ENCODE data around the gene VAV3. TPM values are rescaled to one million over a fixed set of nuclear protein-coding genes. Genes with fewer than 3 reads are reported as not detected.

Gene VAV3
- total RNA-seq, 4 donors from 2014 or later, result 117 to 239 (median 135) TPM

- H3K27ac ChIP-seq, result no peak overlapping the region
- no peak for DNase-seq (ENCODE audit: low spot score in 2 of 2)
- H3K27me3 ChIP-seq, result no peaks in the 10 kb centered on the region
- no peaks in the 10 kb centered on the region for H3K36me3 ChIP-seq
- no peaks in the 10 kb centered on the region for H3K9me3 ChIP-seq
- no peaks in the 10 kb centered on the region for H3K4me1 ChIP-seq
- TF ChIP-seq CTCF (IDR thresholded peaks at IDR 0.05), result no peak
- no peak for TF ChIP-seq POLR2AphosphoS5 (IDR thresholded peaks at IDR 0.05)
- no peak for TF ChIP-seq EP300 (IDR thresholded peaks at IDR 0.05)
- no peak for TF ChIP-seq POLR2A (IDR thresholded peaks at IDR 0.05)
- H3K4me3 ChIP-seq, result no peak overlapping the region
- WGBS, result 66% methylated on average over 1 of the region's 1 CpG
Observed at GRCh38 chr1:107912656-107913055, 52.3 kb downstream of the VAV3 start.

- Histone ChIP-seq H3K36me3 (no peaks in the 10 kb centered on the region), H3K4me3 (no peak overlapping the region), H3K9me3 (no peaks in the 10 kb centered on the region), H3K27me3 (no peaks in the 10 kb centered on the region), H3K27ac (no peak overlapping the region), H3K4me1 (peaks cover 3% of the 10 kb centered on the region)
- WGBS, result 85% methylated on average over 6 of the region's 6 CpGs
- TF ChIP-seq POLR2AphosphoS5 (IDR thresholded peaks at IDR 0.05), result no peak
- no peak for TF ChIP-seq POLR2A (IDR thresholded peaks at IDR 0.05)
- no peak for TF ChIP-seq EP300 (IDR thresholded peaks at IDR 0.05)
- TF ChIP-seq CTCF (IDR thresholded peaks at IDR 0.05), result no peak
- DNase-seq (ENCODE audit: low spot score in 2 of 2), result no peak
Observed at GRCh38 chr1:107900090-107900945, 64.7 kb downstream of the VAV3 start.

- no peak overlapping the region for H3K4me3 ChIP-seq
- no peaks in the 10 kb centered on the region for H3K27me3 ChIP-seq
- H3K36me3 ChIP-seq, result no peaks in the 10 kb centered on the region
- H3K9me3 ChIP-seq, result no peaks in the 10 kb centered on the region
- no peak overlapping the region for H3K27ac ChIP-seq
- H3K4me1 ChIP-seq, result peaks cover 3% of the 10 kb centered on the region
- TF ChIP-seq POLR2AphosphoS5 (IDR thresholded peaks at IDR 0.05) (no peak), EP300 (IDR thresholded peaks at IDR 0.05) (no peak), POLR2A (IDR thresholded peaks at IDR 0.05) (no peak), CTCF (IDR thresholded peaks at IDR 0.05) (no peak)
- DNase-seq (ENCODE audit: low spot score in 2 of 2), result no peak
- 48% methylated on average over 2 of the region's 2 CpGs for WGBS
Observed at GRCh38 chr1:107899655-107900054, 65.3 kb downstream of the VAV3 start.

GRCh38 chr1:107897438-107898345 lies 67.3 kb downstream of the VAV3 start:
- no peak overlapping the region for H3K4me3 ChIP-seq
- H3K36me3 ChIP-seq, result no peaks in the 10 kb centered on the region
- no peak overlapping the region for H3K27ac ChIP-seq
- no peaks in the 10 kb centered on the region for H3K9me3 ChIP-seq
- no peak for TF ChIP-seq CTCF (IDR thresholded peaks at IDR 0.05)
- TF ChIP-seq EP300 (IDR thresholded peaks at IDR 0.05), result no peak
- TF ChIP-seq POLR2A (IDR thresholded peaks at IDR 0.05), result no peak
- no peak for TF ChIP-seq POLR2AphosphoS5 (IDR thresholded peaks at IDR 0.05)
- H3K27me3 ChIP-seq, result no peaks in the 10 kb centered on the region
- no peak for DNase-seq (ENCODE audit: low spot score in 2 of 2)
- H3K4me1 ChIP-seq, result peaks cover 3% of the 10 kb centered on the region
- 61% methylated on average over 8 of the region's 8 CpGs for WGBS

- 89% methylated on average over 1 of the region's 1 CpG for WGBS
- H3K4me3 ChIP-seq, result no peak overlapping the region
- no peak for TF ChIP-seq CTCF (IDR thresholded peaks at IDR 0.05)
- TF ChIP-seq POLR2AphosphoS5 (IDR thresholded peaks at IDR 0.05), result no peak
- TF ChIP-seq POLR2A (IDR thresholded peaks at IDR 0.05), result no peak
- no peak for TF ChIP-seq EP300 (IDR thresholded peaks at IDR 0.05)
- no peak overlapping the region for H3K27ac ChIP-seq
- H3K4me1 ChIP-seq, result peaks cover 3% of the 10 kb centered on the region
- H3K36me3 ChIP-seq, result no peaks in the 10 kb centered on the region
- DNase-seq (ENCODE audit: low spot score in 2 of 2), result no peak
- no peaks in the 10 kb centered on the region for H3K9me3 ChIP-seq
- H3K27me3 ChIP-seq, result no peaks in the 10 kb centered on the region
Observed at GRCh38 chr1:107896936-107897335, 68.0 kb downstream of the VAV3 start.
